Measurements from ENCODE around the gene JARID2. TPM values are rescaled to one million over a fixed set of nuclear protein-coding genes. Genes with fewer than 3 reads are reported as not detected.

Gene JARID2
- total and polyA plus RNA-seq, 2 of the 13 experiments (the other 11 are each of a cell fraction or from before 2014, with no cell fraction given) = 7.5 to 10.3 TPM

- TF ChIP-seq PAX8 (CRISPR knock-in tag; IDR thresholded peaks at IDR 0.05; ENCODE audit: borderline replicate concordance) = no peak
Observed at GRCh38 chr6:15398633-15399275, 152.9 kb downstream of the JARID2 start (continued).

- no peaks in the 10 kb centered on the region for H3K27me3 ChIP-seq (ENCODE audit: control insufficient read depth in 1 of 2, insufficient read depth in 2 of 2, low read length in 2 of 2)
- FAIRE-seq (no peak), ATAC-seq (no peak), DNase-seq (ENCODE audit: low spot score) (no peak)
- H2AFZ ChIP-seq (ENCODE audit: low read length) = no peak overlapping the region
- WGBS (ENCODE audit: low lambda C conversion rate) = 79% methylated on average over 9 of the region's 9 CpGs
- H3K9ac ChIP-seq (ENCODE audit: insufficient read depth, low read depth, low read length) = no peak overlapping the region
- peaks cover 9% of the 10 kb centered on the region; the same call in 1 of the 2 replicates for H4K20me1 ChIP-seq (ENCODE audit: insufficient read depth, low read length)
- H3K9me3 ChIP-seq (ENCODE audit: low read length) = no peaks in the 10 kb centered on the region
- H3K79me2 ChIP-seq (ENCODE audit: insufficient read depth, low read length) = peaks cover 11% of the 10 kb centered on the region
- no peaks in the 10 kb centered on the region; a peak in 1 of 5 replicates for H3K36me3 ChIP-seq (replicated peaks in 1 of 2; ENCODE audit: control insufficient read depth in 1 of 2, insufficient read depth in 2 of 2, low read length in 2 of 2)
- H3K27ac ChIP-seq (ENCODE audit: extremely low read length, insufficient read depth, low read length) = no peak overlapping the region
- POLR2A ChIA-PET = no interaction called here
- H3K4me1 ChIP-seq (ENCODE audit: insufficient read depth, low read length) = peaks cover 31% of the 10 kb centered on the region
- H3K4me3 ChIP-seq (replicated peaks in 1 of 3; ENCODE audit: insufficient read depth in 1 of 3, low read depth in 2 of 3, low read length in 3 of 3) = no peak overlapping the region
- H3K4me2 ChIP-seq (ENCODE audit: low read depth, low read length) = no peak overlapping the region
- intact Hi-C loops (cut with micrococcal nuclease; ENCODE audit: unreplicated experiment) = loop anchor here (5.0 kb wide), 1 partner anchor 497 kb away; no protein-coding TSS in a partner anchor
- in situ Hi-C loops (cut with HindIII; ENCODE audit: extremely low pct_ligation_motif_present, low pct_unique_long_range_greater_than_20kb) = no loop called here
- TF ChIP-seq NR3C1 (CRISPR knock-in tag; IDR thresholded peaks at IDR 0.05) = no peak
- TF ChIP-seq RELA (CRISPR knock-in tag; IDR thresholded peaks at IDR 0.05) = no peak
- no peak for TF ChIP-seq DDIT3 (CRISPR knock-in tag; IDR thresholded peaks at IDR 0.05)
- no peak for TF ChIP-seq KDM2A (CRISPR knock-in tag; IDR thresholded peaks at IDR 0.05; ENCODE audit: borderline replicate concordance, low read depth)
- TF ChIP-seq IRF9 (CRISPR knock-in tag; IDR thresholded peaks at IDR 0.05; ENCODE audit: borderline replicate concordance) = no peak
- BruUV-seq (replicated peaks) = no TSS peak
- CTCF ChIA-PET (ENCODE audit: low intra/inter-chr PET ratio, low total read pairs) = no interaction called here
Observed at GRCh38 chr6:15399641-15400470, 154.0 kb downstream of the JARID2 start.

All from HepG2 (cell line).